Lung (tissue), 12 donors: ENCODE measurements around the gene HS1BP3. TPM values are rescaled to one million over a fixed set of nuclear protein-coding genes. Genes with fewer than 3 reads are reported as not detected.

Experiments
- ATAC-seq: fragments of 200-7000 bp; cut with Tn5 transposase; one replicate; pipeline ENCODE4 v1.9.1; 2020; ENCODE audit warnings: moderate number of reproducible peaks; ENCODE audit not compliant: insufficient read depth, low FRiP score
- DNase-seq, 3 donors: peaks; one replicate each; pipeline ENCODE4 v3.0.0-alpha.2; 2013 to 2017
- H3K27ac ChIP-seq, 2 donors: one replicate each; pipeline ENCODE4 v1.5.1; 2013; ENCODE audit warnings: mild to moderate bottlenecking in 2 of 2, moderate library complexity in 2 of 2, control low read depth in 1 of 2, inconsistent platforms in 1 of 2, low read depth in 1 of 2, low read length in 1 of 2
- H3K27me3 ChIP-seq, 3 donors: one replicate each; pipeline ENCODE4 v1.5.1; 2013; ENCODE audit warnings: low read length in 2 of 3; ENCODE audit not compliant: control insufficient read depth in 3 of 3, insufficient read depth in 3 of 3
- H3K36me3 ChIP-seq, 4 donors: one replicate each; pipeline ENCODE4 v1.5.1; 2013; ENCODE audit warnings: low read length in 4 of 4, mild to moderate bottlenecking in 1 of 4, moderate library complexity in 1 of 4; ENCODE audit not compliant: control insufficient read depth in 4 of 4, insufficient read depth in 4 of 4
- H3K4me1 ChIP-seq, 5 donors: one replicate each; pipeline ENCODE4 v1.5.1; 2013; ENCODE audit warnings: low read length in 5 of 5, mild to moderate bottlenecking in 2 of 5, moderate library complexity in 1 of 5; ENCODE audit not compliant: control insufficient read depth in 5 of 5, insufficient read depth in 5 of 5
- H3K4me3 ChIP-seq: one replicate; pipeline ENCODE4 v1.5.1; 2013; ENCODE audit warnings: mild to moderate bottlenecking, control low read depth, moderate library complexity
- H3K9ac ChIP-seq, 2 donors: one replicate each; pipeline ENCODE4 v1.5.1; 2013; ENCODE audit warnings: low read length in 2 of 2, control low read depth in 1 of 2; ENCODE audit not compliant: insufficient read depth in 1 of 2
- H3K9me3 ChIP-seq, 4 donors: one replicate each; pipeline ENCODE4 v1.5.1; 2013; ENCODE audit warnings: low read length in 3 of 4, mild to moderate bottlenecking in 1 of 4, moderate library complexity in 1 of 4; ENCODE audit not compliant: control insufficient read depth in 4 of 4, insufficient read depth in 3 of 4
- WGBS, 2 donors: extraction: QIAGEN DNeasy Blood & Tissue Kit; methylation state at CpG; one replicate each; pipeline ENCODE4 v1.1.7; 2013; 5-methylcytosine and 5-hydroxymethylcytosine counted together
- polyA plus RNA-seq, 2 donors: library from polyadenylated mRNA; stranded (reverse); fragments of 200-250 nt; gene quantifications; one replicate each; pipeline ENCODE4 v1.2.1, GENCODE V29; 2013
- total RNA-seq, 2 donors: library from RNA; depleted of rRNA in 1 of 2; stranded (reverse); fragments of >200 nt in 1 of 2; gene quantifications; one replicate each; pipeline ENCODE4 v1.2.1, GENCODE V29; 2014 to 2021
- TF ChIP-seq, protein P1 (sequence below): IDR thresholded peaks from 2 replicates; pipeline ENCODE4 v1.5.1; 2012; ENCODE audit warnings: mild to moderate bottlenecking; ENCODE audit errors: control extremely low read depth, extremely low read depth
- donor health status: control.
- donor health status: control.
- donor health status: Bipolar disorder and iron deficiency.
- donor health status: healthy.
- donor health status: DM: yes; HTN: yes; CAD: no.

Gene HS1BP3
- total and polyA plus RNA-seq, 4 donors = 25.4 to 41.4 (median 33.4) TPM

DNA sequence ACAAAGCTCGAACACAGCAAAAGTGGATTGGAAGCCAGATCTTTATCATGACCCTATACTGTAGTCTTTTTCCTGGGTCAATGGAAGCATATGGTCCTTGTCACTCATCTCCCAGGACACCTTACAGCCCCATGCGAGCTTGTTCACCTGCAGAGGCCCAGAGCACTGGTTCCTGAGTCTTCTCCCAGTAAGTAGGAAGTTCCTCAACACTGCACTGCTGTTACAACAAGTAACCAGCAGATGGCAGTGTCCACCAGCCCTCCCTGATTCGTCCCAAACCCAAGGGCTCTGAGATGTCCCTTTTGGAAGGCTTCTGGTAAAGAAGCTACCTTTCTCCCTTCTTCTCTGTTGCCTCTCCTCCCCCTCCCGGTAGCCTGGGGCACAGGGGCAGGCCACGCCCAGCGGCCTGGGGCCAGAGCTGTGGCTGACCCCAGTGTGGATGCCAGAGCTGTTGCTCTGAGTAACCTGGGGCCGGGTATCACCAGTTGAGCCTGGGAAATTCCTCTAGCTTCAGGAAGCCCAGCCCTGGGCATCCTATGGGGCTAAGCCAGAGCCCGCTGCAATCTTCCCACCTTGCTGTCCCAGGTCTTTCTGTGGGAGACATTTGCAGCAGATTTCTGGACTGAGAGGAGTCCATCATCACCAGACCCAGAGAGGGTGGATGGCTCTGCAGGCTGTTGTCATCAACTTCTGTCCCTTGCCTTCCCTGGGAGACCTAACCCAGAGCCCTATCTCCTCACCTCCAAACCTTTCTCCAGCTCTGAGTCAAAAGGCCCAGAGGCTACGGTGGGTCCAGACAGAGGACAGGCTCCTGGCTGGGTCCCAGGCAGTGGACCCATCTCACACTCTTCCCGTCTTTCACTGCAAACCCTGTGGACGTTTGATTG, 10.8 kb upstream of the HS1BP3 start:
- ATAC-seq (peak; percentile 83), DNase-seq (peak; percentile 78 to 86 (median 81))
- Histone ChIP-seq H3K27me3 (peaks cover 4 to 74% (median 72%) of the 10 kb centered on the region in 3 donors), H3K27ac (no peak overlapping the region), H3K9me3 (no peaks in the 10 kb centered on the region), H3K4me1 (peaks cover 0 to 12% (median 0%) of the 10 kb centered on the region in 5 donors), H3K9ac (no peak overlapping the region), H3K4me3 (no peak overlapping the region), H3K36me3 (no peaks in the 10 kb centered on the region)
- 30 to 52% methylated on average over 8 to 11 of the region's 11 CpGs for WGBS, 2 donors
- TF ChIP-seq, protein P1, sequence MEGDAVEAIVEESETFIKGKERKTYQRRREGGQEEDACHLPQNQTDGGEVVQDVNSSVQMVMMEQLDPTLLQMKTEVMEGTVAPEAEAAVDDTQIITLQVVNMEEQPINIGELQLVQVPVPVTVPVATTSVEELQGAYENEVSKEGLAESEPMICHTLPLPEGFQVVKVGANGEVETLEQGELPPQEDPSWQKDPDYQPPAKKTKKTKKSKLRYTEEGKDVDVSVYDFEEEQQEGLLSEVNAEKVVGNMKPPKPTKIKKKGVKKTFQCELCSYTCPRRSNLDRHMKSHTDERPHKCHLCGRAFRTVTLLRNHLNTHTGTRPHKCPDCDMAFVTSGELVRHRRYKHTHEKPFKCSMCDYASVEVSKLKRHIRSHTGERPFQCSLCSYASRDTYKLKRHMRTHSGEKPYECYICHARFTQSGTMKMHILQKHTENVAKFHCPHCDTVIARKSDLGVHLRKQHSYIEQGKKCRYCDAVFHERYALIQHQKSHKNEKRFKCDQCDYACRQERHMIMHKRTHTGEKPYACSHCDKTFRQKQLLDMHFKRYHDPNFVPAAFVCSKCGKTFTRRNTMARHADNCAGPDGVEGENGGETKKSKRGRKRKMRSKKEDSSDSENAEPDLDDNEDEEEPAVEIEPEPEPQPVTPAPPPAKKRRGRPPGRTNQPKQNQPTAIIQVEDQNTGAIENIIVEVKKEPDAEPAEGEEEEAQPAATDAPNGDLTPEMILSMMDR = peak; percentile 91

DNA sequence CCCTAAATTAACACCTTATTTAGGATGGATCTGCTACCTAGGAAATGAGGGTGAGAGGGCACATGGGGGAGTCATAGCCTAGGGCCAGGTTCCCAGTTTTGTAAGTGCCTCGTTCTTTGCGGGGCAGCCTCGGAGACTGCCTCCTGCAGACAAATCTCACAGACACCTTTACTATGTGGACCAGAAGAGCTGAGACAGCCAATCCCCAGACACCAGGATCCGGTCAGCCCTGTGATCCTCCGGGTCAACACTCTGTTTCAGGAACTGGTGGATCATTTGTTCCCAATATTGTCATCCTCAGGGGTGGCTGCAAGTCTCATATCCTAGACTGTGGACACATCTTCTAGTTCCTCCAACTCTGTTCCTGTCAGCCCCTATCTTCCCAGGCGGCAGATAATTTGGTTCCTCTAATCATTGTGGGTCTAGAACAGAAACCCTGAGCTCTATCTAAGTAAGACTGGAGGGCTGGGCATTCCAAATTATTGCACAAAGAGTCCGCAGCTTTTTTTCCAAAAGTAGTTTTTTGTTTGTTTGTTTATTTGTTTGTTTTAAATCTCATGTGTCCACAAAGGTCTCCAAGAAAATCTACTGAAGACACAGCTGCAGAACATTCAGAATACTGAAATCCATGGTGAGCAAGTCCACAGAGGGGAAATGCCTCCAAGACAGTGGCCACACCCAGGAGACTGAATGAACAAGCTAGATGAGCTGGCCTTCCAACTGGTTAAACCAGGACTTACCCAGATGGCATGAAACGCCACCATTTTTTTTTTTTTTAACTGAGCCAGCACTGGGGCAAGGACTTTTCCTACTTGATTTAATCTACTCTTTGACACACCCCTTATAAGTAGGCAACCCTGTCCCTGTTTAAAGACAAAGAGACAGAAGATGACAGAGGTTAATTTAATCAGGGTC, 9.9 kb upstream of the HS1BP3 start:
- Histone ChIP-seq H3K9ac (no peak overlapping the region), H3K27me3 (peaks cover 4 to 67% (median 67%) of the 10 kb centered on the region in 3 donors), H3K9me3 (no peaks in the 10 kb centered on the region), H3K36me3 (no peaks in the 10 kb centered on the region), H3K4me3 (no peak overlapping the region), H3K4me1 (peaks cover 0 to 8% (median 0%) of the 10 kb centered on the region in 5 donors), H3K27ac (no peak overlapping the region)
- 52 to 62% methylated on average over 8 of the region's 8 CpGs for WGBS, 2 donors
- TF ChIP-seq, protein P1 = no peak
- ATAC-seq (no peak), DNase-seq (peak in 1 of 3 donors; percentile 6)

DNA sequence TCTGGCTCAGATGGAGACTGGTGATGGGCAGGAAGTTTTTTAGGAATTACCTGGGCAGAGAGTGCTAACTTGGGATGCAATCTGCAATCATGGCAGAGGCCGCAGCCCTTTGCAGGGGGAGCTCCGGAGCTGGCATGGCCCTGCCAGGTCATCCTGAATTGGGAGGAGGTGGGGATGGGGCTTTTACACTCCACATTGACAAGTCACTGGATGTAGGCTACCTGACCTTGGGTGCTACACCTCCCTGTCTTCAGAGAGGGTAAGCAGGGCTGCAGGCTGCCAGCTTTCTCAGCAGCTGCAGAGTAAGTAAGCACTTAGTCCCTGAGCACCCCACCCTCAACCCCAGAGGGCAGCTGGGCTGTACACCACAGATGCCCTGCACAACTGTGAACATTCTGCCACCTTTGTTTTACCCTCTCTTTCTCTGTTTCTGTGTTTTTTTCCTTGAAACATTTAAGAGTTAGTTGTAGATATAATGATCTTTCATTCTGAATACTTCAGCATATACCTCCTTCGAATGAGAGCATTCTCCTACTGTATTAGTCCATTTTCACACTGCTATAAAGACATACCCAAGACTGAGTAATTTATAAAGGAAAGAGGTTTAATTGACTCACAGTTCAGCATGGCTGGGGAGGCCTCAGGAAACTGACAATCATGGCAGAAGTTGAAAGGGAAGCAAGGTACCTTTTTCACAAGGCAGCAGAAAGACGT, 6.8 kb upstream of the HS1BP3 start:
- Histone ChIP-seq H3K9ac (no peak overlapping the region), H3K9me3 (no peaks in the 10 kb centered on the region), H3K27ac (no peak overlapping the region), H3K4me1 (no peaks in the 10 kb centered on the region), H3K4me3 (no peak overlapping the region), H3K27me3 (peaks cover 3 to 37% (median 36%) of the 10 kb centered on the region in 3 donors), H3K36me3 (no peaks in the 10 kb centered on the region)
- 72 to 79% methylated on average over 4 of the region's 4 CpGs for WGBS, 2 donors
- DNase-seq (no peak), ATAC-seq (no peak)
- TF ChIP-seq, protein P1 = no peak
